Uterus (tissue), 4 donors: ENCODE measurements around the gene WDR88. TPM values are rescaled to one million over a fixed set of nuclear protein-coding genes. Genes with fewer than 3 reads are reported as not detected.

Source experiments
- DNase-seq, 2 donors: peaks; one replicate each; pipeline ENCODE4 v3.0.0-alpha.2; 2019 to 2020
- H3K27ac ChIP-seq, 2 donors: fragments of 200-600 bp; sonication (generic); 1 replicate in 1 of 2; 2 replicates in 1 of 2; pipeline ENCODE4 v1.5.1; 2016 to 2018
- H3K27me3 ChIP-seq, 2 donors: fragments of 200-600 bp; sonication (generic); one replicate each; pipeline ENCODE4 v1.5.1; 2018 to 2019; ENCODE audit warnings: control low read depth in 1 of 2
- H3K36me3 ChIP-seq, 2 donors: fragments of 200-600 bp; sonication (generic); one replicate each; pipeline ENCODE4 v1.5.1; 2019; ENCODE audit warnings: control low read depth in 1 of 2
- H3K4me1 ChIP-seq, 2 donors: fragments of 200-600 bp; sonication (generic); one replicate each; pipeline ENCODE4 v1.5.1; 2018 to 2019; ENCODE audit warnings: control low read depth in 1 of 2
- H3K4me3 ChIP-seq, 2 donors: fragments of 200-600 bp; sonication (generic); 1 replicate in 1 of 2; 2 replicates in 1 of 2; pipeline ENCODE4 v1.5.1; 2018 to 2019; ENCODE audit warnings: mild to moderate bottlenecking in 1 of 2
- H3K9me3 ChIP-seq, 2 donors: fragments of 200-600 bp; sonication (generic); one replicate each; pipeline ENCODE4 v1.5.1; 2019; ENCODE audit warnings: control low read depth in 1 of 2
- CTCF ChIP-seq, 4 experiments: fragments of 200-600 bp in 2 of 4; fragments of 450-650 bp in 2 of 4; sonication (generic) in 2 of 4; IDR thresholded peaks; one replicate each; pipeline ENCODE4 v1.5.1; 2016 to 2019; ENCODE audit warnings: antibody characterized with exemption in 4 of 4, mild to moderate bottlenecking in 2 of 4, moderate library complexity in 1 of 4
- POLR2A ChIP-seq, 2 donors: fragments of 450-650 bp; IDR thresholded peaks; one replicate each; pipeline ENCODE4 v1.6.1; 2016; ENCODE audit warnings: antibody characterized with exemption in 2 of 2, mild to moderate bottlenecking in 1 of 2, moderate library complexity in 1 of 2
- intact Hi-C: fragments of 100-400 bp; cut with DNase I; formaldehyde crosslinking; loops from one replicate; pipeline ENCODE4 v1.15.1; 2023; ENCODE audit warnings: low total_unique reads
- total RNA-seq, 4 donors: library from RNA; depleted of rRNA in 3 of 4; stranded (reverse); fragments of >200 nt in 3 of 4; gene quantifications; one replicate each; pipeline versions ENCODE4 v1.1.0 to v1.2.4, GENCODE V29; 2014 to 2023
- donor health status: DM: yes; HTN: yes; CAD: no.

Gene WDR88
- total RNA-seq, 4 donors from 2014 or later: not detected

GRCh38 chr19:33139165-33139564 lies 7.3 kb downstream of the WDR88 start:
- intact Hi-C loops: no loop called here
- DNase-seq: no peak
- H3K9me3 ChIP-seq: no peaks in the 10 kb centered on the region
- no peak overlapping the region for H3K4me3 ChIP-seq
- TF ChIP-seq POLR2A (IDR thresholded peaks at IDR 0.05) (no peak), CTCF (IDR thresholded peaks at IDR 0.05) (no peak)
- H3K27ac ChIP-seq: no peak overlapping the region
- H3K27me3 ChIP-seq: no peaks in the 10 kb centered on the region
- no peaks in the 10 kb centered on the region for H3K4me1 ChIP-seq
- no peaks in the 10 kb centered on the region for H3K36me3 ChIP-seq

GRCh38 chr19:33143897-33144405 lies 12.0 kb downstream of the WDR88 start:
- intact Hi-C loops: loop anchor here (10.0 kb wide), 1 partner anchor 271 kb away; no protein-coding TSS in a partner anchor
- Histone ChIP-seq H3K27ac (no peak overlapping the region), H3K9me3 (no peaks in the 10 kb centered on the region), H3K27me3 (no peaks in the 10 kb centered on the region), H3K36me3 (no peaks in the 10 kb centered on the region), H3K4me1 (no peaks in the 10 kb centered on the region), H3K4me3 (no peak overlapping the region)
- DNase-seq: peak; percentile 50 to 66
- TF ChIP-seq CTCF (IDR thresholded peaks at IDR 0.05): peak; percentile 81 to 93 (median 89)
- TF ChIP-seq POLR2A (IDR thresholded peaks at IDR 0.05): no peak

GRCh38 chr19:33146209-33146608 lies 14.3 kb downstream of the WDR88 start:
- no peak for DNase-seq
- intact Hi-C loops: loop anchor here (10.0 kb wide), 1 partner anchor 269 kb away; no protein-coding TSS in a partner anchor
- H3K36me3 ChIP-seq: no peaks in the 10 kb centered on the region
- no peak overlapping the region for H3K4me3 ChIP-seq
- no peak overlapping the region for H3K27ac ChIP-seq
- H3K4me1 ChIP-seq: no peaks in the 10 kb centered on the region
- no peak for TF ChIP-seq POLR2A (IDR thresholded peaks at IDR 0.05)
- TF ChIP-seq CTCF (IDR thresholded peaks at IDR 0.05): no peak
- H3K27me3 ChIP-seq: no peaks in the 10 kb centered on the region
- no peaks in the 10 kb centered on the region for H3K9me3 ChIP-seq

GRCh38 chr19:33147538-33147937 lies 15.6 kb downstream of the WDR88 start:
- intact Hi-C loops: loop anchor here (10.0 kb wide), 1 partner anchor 267 kb away; no protein-coding TSS in a partner anchor
- no peak overlapping the region for H3K27ac ChIP-seq
- H3K4me1 ChIP-seq: no peaks in the 10 kb centered on the region
- H3K9me3 ChIP-seq: no peaks in the 10 kb centered on the region
- no peaks in the 10 kb centered on the region for H3K27me3 ChIP-seq
- no peak overlapping the region for H3K4me3 ChIP-seq
- DNase-seq: no peak
- no peaks in the 10 kb centered on the region for H3K36me3 ChIP-seq
- TF ChIP-seq CTCF (IDR thresholded peaks at IDR 0.05): no peak
- TF ChIP-seq POLR2A (IDR thresholded peaks at IDR 0.05): no peak

GRCh38 chr19:33150852-33151518 lies 19.1 kb downstream of the WDR88 start:
- Histone ChIP-seq H3K4me1 (no peaks in the 10 kb centered on the region), H3K4me3 (no peak overlapping the region), H3K9me3 (no peaks in the 10 kb centered on the region), H3K36me3 (no peaks in the 10 kb centered on the region), H3K27me3 (no peaks in the 10 kb centered on the region), H3K27ac (no peak overlapping the region)
- TF ChIP-seq CTCF (IDR thresholded peaks at IDR 0.05) (no peak), POLR2A (IDR thresholded peaks at IDR 0.05) (no peak)
- no peak for DNase-seq
- intact Hi-C loops: no loop called here
